HCT116 (cell line): ENCODE results near the gene KLF3. TPM values are rescaled to one million over a fixed set of nuclear protein-coding genes. Genes with fewer than 3 reads are reported as not detected.

Experiments used
- ATAC-seq: fragments of 200-7000 bp; cut with Tn5 transposase; 2 replicates; pipeline ENCODE4 v1.9.1; 2020; ENCODE audit warnings: mild to moderate bottlenecking, moderate library complexity
- BruUV-seq: library from RNA; stranded (reverse); fragments of 400-500 nt; replicated peaks from 2 replicates; lab custom pipeline; 2021; lab: Mats Ljungman, UMichigan
- CTCF ChIA-PET: fragments of 300-600 bp; sonication (Branson Sonifier 250); formaldehyde crosslinking; loops from one replicate; lab custom pipeline; 2021; ENCODE audit warnings: antibody characterized with exemption; lab: Charles Lee
- POLR2A ChIA-PET: fragments of 300-600, 350-600 bp; sonication (Branson Sonifier 250); formaldehyde crosslinking; loops from one replicate; lab custom pipeline; 2021; ENCODE audit warnings: antibody characterized with exemption; lab: Charles Lee
- RAD21 ChIA-PET, 2 experiments: fragments of 300-600 bp; sonication (Branson Sonifier 250); formaldehyde crosslinking; loops; one replicate each; lab custom pipeline; 2023; ENCODE audit warnings: low total read pairs in 2 of 2; ENCODE audit not compliant: uncharacterized antibody in 2 of 2, unreplicated experiment in 2 of 2, low non-redundant PET in 1 of 2; lab: Charles Lee
- DNase-seq: peaks from one replicate; pipeline ENCODE4 v3.0.0-alpha.2; 2010; ENCODE audit warnings: low read depth, low spot score
- H2AFZ ChIP-seq: fragments of 200-600 bp; shearing (Covaris generic), sonication (generic); 2 replicates; pipeline ENCODE4 v1.6.1; 2017; ENCODE audit warnings: low read depth, mixed run types, mixed read lengths, antibody characterized with exemption, low read length; ENCODE audit not compliant: poor library complexity, severe bottlenecking
- H3K27ac ChIP-seq: 2 replicates; pipeline ENCODE4 v1.5.1; 2012; ENCODE audit warnings: low read depth, low read length
- H3K27me3 ChIP-seq: fragments of 200-600 bp; sonication (generic); 2 replicates; pipeline ENCODE4 v1.6.1; 2016; ENCODE audit warnings: mixed run types, low read length, mixed read lengths; ENCODE audit not compliant: insufficient read depth
- H3K36me3 ChIP-seq, 2 experiments: fragments of 200-500 bp in 1 of 2; fragments of 200-600 bp in 1 of 2; sonication (Bioruptor generic) in 1 of 2; sonication (generic) in 1 of 2; 2 replicates each; pipeline versions ENCODE4 v1.5.1 to v1.6.1; 2014 to 2016; ENCODE audit warnings: low read length in 2 of 2, inconsistent platforms in 1 of 2, mixed read lengths in 1 of 2, mixed run types in 1 of 2; ENCODE audit not compliant: insufficient read depth in 2 of 2, control insufficient read depth in 1 of 2
- H3K4me1 ChIP-seq, 2 experiments: fragments of 200-600 bp in 1 of 2; sonication (generic) in 1 of 2; 2 replicates each; pipeline versions ENCODE4 v1.5.1 to v1.6.1; 2012 to 2017; ENCODE audit warnings: low read length in 2 of 2, inconsistent platforms in 1 of 2, mild to moderate bottlenecking in 1 of 2, mixed read lengths in 1 of 2, mixed run types in 1 of 2, moderate library complexity in 1 of 2; ENCODE audit not compliant: insufficient read depth in 2 of 2, control insufficient read depth in 1 of 2
- H3K4me2 ChIP-seq: fragments of 200-600 bp; sonication (generic); 2 replicates; pipeline ENCODE4 v1.6.1; 2017; ENCODE audit warnings: mixed run types, low read length, mixed read lengths
- H3K4me3 ChIP-seq, 2 experiments: fragments of 200-600 bp in 1 of 2; sonication (generic) in 1 of 2; replicated peaks in 1 of 2; 2 replicates each; pipeline ENCODE4 v1.5.1; 2011 to 2016; ENCODE audit warnings: low read length in 2 of 2, control low read depth in 1 of 2, low read depth in 1 of 2, mild to moderate bottlenecking in 1 of 2, mixed read lengths in 1 of 2, mixed run types in 1 of 2
- H3K79me2 ChIP-seq: fragments of 200-600 bp; sonication (generic); 2 replicates; pipeline ENCODE4 v1.6.1; 2017; ENCODE audit warnings: mild to moderate bottlenecking, mixed run types, low read length, moderate library complexity, mixed read lengths; ENCODE audit not compliant: insufficient read depth
- H3K9ac ChIP-seq: fragments of 200-600 bp; sonication (generic); 2 replicates; pipeline ENCODE4 v1.6.1; 2016; ENCODE audit warnings: low read length, mixed read lengths
- H3K9me2 ChIP-seq: fragments of 200-600 bp; sonication (generic), shearing (Covaris generic); 2 replicates; pipeline ENCODE4 v1.6.1; 2017; ENCODE audit warnings: mixed run types, mild to moderate bottlenecking, moderate library complexity; ENCODE audit not compliant: insufficient read depth
- H3K9me3 ChIP-seq, 2 experiments: fragments of 200-500 bp in 1 of 2; fragments of 200-600 bp in 1 of 2; sonication (Bioruptor generic) in 1 of 2; sonication (generic) in 1 of 2; 2 replicates each; pipeline ENCODE4 v1.6.1; 2014 to 2017; ENCODE audit warnings: low read length in 2 of 2, mixed read lengths in 2 of 2, inconsistent platforms in 1 of 2, low read depth in 1 of 2, mild to moderate bottlenecking in 1 of 2, mixed run types in 1 of 2, moderate library complexity in 1 of 2; ENCODE audit not compliant: control insufficient read depth in 1 of 2, insufficient read depth in 1 of 2
- H4K20me1 ChIP-seq: fragments of 200-600 bp; sonication (generic), shearing (Covaris generic); 2 replicates; pipeline ENCODE4 v1.6.1; 2017; ENCODE audit warnings: mixed run types, mild to moderate bottlenecking, moderate library complexity; ENCODE audit not compliant: insufficient read depth
- CBX3 ChIP-seq: IDR thresholded peaks from 2 replicates; pipeline ENCODE4 v1.6.1; 2012; ENCODE audit warnings: low read depth
- CEBPB ChIP-seq: IDR thresholded peaks from 2 replicates; pipeline ENCODE4 v1.6.1; 2012; ENCODE audit warnings: low read depth
- ELF1 ChIP-seq: IDR thresholded peaks from 2 replicates; pipeline ENCODE4 v1.6.1; 2012; ENCODE audit warnings: low read depth, borderline replicate concordance
- EZH2 ChIP-seq: fragments of 200-600 bp; sonication (generic); IDR thresholded peaks from 2 replicates; pipeline ENCODE4 v1.6.1; 2017; ENCODE audit warnings: antibody characterized with exemption, mixed run types
- EZH2phosphoT487 ChIP-seq: fragments of 200-600 bp; IDR thresholded peaks from 2 replicates; pipeline ENCODE4 v1.6.1; 2018; ENCODE audit warnings: antibody characterized with exemption, borderline replicate concordance
- FOSL1 ChIP-seq: IDR thresholded peaks from 2 replicates; pipeline ENCODE4 v1.6.1; 2012; ENCODE audit warnings: low read depth
- JUND ChIP-seq: IDR thresholded peaks from 2 replicates; pipeline ENCODE4 v1.6.1; 2012
- POLR2A ChIP-seq: IDR thresholded peaks from 2 replicates; pipeline ENCODE4 v1.7.0; 2011; ENCODE audit warnings: borderline replicate concordance; ENCODE audit not compliant: insufficient read depth, insufficient read length; ENCODE audit errors: extremely low read depth
- POLR2AphosphoS5 ChIP-seq: IDR thresholded peaks from 2 replicates; pipeline ENCODE4 v1.6.1; 2011; ENCODE audit warnings: mild to moderate bottlenecking, low read depth, low read length, moderate library complexity
- RAD21 ChIP-seq: IDR thresholded peaks from 2 replicates; pipeline ENCODE4 v1.6.1; 2012; ENCODE audit warnings: low read depth, mild to moderate bottlenecking
- SIN3A ChIP-seq: IDR thresholded peaks from 2 replicates; pipeline ENCODE4 v1.6.1; 2012; ENCODE audit warnings: low read depth
- SRF ChIP-seq: IDR thresholded peaks from 2 replicates; pipeline ENCODE4 v1.6.1; 2012; ENCODE audit warnings: low read depth
- YY1 ChIP-seq: IDR thresholded peaks from 2 replicates; pipeline ENCODE4 v1.6.1; 2011; ENCODE audit warnings: low read length, low read depth, moderate library complexity, mild to moderate bottlenecking; ENCODE audit not compliant: insufficient replicate concordance; ENCODE audit errors: extremely low read depth
- ZFX ChIP-seq: fragments of 450-650 bp; IDR thresholded peaks from 2 replicates; pipeline ENCODE4 v1.6.1; 2017
- intact Hi-C: fragments of 100-400 bp; cut with micrococcal nuclease; formaldehyde crosslinking; loops from 2 replicates; pipeline ENCODE4 v1.10.0; 2022
- total RNA-seq: library from RNA; stranded (reverse); gene quantifications from one replicate; pipeline ENCODE4 v1.2.1, GENCODE V29; 2021; ENCODE audit not compliant: unreplicated experiment
- TF ChIP-seq, protein P1 (sequence below): IDR thresholded peaks from 2 replicates; pipeline ENCODE4 v1.6.1; 2011; ENCODE audit warnings: mild to moderate bottlenecking, low read length, moderate library complexity; ENCODE audit not compliant: insufficient replicate concordance; ENCODE audit errors: extremely low read depth
- TF ChIP-seq, protein P2 (sequence below): IDR thresholded peaks from 2 replicates; pipeline ENCODE4 v1.6.1; 2012

The KLF3 gene
- total RNA-seq, 1 experiment from 2014 or later: 44.2 TPM

DNA sequence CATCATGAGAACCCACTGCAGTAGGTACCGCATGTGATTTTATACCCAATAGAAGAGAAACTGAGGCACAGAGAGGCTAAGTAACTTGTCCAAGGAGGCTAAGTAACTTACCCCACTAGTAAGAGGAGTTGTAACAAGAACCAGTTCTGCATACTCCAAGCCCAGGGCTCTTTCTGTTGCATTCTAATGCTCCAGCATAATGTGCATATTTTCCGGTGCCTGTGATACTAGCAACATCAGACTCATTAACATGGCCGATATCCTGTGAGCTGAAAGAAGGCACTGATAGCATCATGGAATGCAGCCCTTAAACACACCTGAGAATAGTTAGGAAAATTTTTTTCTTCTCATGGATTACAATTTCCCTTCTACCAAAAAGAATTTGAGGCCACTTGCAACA lies 39.7 kb upstream of the KLF3 start:
- Histone ChIP-seq H3K4me3 (no peak overlapping the region), H3K27ac (no peak overlapping the region), H2AFZ (no peak overlapping the region), H3K9me3 (no peaks in the 10 kb centered on the region), H3K4me1 (peaks cover 17 to 23% of the 10 kb centered on the region in 2 experiments), H3K79me2 (no peaks in the 10 kb centered on the region), H3K9me2 (no peaks in the 10 kb centered on the region), H3K4me2 (no peak overlapping the region), H3K9ac (no peak overlapping the region), H4K20me1 (no peaks in the 10 kb centered on the region), H3K36me3 (no peaks in the 10 kb centered on the region), H3K27me3 (no peaks in the 10 kb centered on the region)
- intact Hi-C loops: no loop called here
- no peak for ATAC-seq
- ChIA-PET RAD21 (no interaction called here), CTCF (no interaction called here), POLR2A (no interaction called here)
- TF ChIP-seq SIN3A (no peak), POLR2A (no peak), RAD21 (no peak), POLR2AphosphoS5 (no peak), EZH2phosphoT487 (no peak), CEBPB (no peak)
- TF ChIP-seq, protein P1, sequence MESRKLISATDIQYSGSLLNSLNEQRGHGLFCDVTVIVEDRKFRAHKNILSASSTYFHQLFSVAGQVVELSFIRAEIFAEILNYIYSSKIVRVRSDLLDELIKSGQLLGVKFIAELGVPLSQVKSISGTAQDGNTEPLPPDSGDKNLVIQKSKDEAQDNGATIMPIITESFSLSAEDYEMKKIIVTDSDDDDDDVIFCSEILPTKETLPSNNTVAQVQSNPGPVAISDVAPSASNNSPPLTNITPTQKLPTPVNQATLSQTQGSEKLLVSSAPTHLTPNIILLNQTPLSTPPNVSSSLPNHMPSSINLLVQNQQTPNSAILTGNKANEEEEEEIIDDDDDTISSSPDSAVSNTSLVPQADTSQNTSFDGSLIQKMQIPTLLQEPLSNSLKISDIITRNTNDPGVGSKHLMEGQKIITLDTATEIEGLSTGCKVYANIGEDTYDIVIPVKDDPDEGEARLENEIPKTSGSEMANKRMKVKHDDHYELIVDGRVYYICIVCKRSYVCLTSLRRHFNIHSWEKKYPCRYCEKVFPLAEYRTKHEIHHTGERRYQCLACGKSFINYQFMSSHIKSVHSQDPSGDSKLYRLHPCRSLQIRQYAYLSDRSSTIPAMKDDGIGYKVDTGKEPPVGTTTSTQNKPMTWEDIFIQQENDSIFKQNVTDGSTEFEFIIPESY: no peak
- no peak for DNase-seq
- BruUV-seq: no TSS peak

DNA sequence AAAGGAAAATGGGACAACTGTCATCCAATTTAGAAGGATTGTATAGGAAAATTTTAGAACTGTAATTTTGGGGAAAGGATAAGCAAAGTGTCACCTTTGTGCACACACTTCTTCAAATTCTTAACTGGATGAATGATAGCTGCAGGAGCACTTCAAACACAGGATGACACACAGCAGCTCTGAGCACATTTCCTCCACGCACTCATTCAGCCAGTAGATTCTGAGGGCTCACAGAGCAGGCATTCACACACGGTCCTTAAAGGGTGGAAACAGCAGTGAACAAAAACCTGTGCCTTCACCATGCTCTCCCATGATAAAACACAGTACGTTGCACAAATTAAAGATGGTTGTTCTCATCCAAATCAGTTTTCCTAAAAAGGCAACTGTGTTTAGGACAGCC lies 38.5 kb upstream of the KLF3 start:
- no peak for ATAC-seq
- H3K27ac ChIP-seq: no peak overlapping the region
- H3K4me2 ChIP-seq: no peak overlapping the region
- H3K9me3 ChIP-seq: no peaks in the 10 kb centered on the region
- no TSS peak for BruUV-seq
- peaks cover 16 to 23% of the 10 kb centered on the region in 2 experiments for H3K4me1 ChIP-seq
- intact Hi-C loops: no loop called here
- CTCF ChIA-PET: no interaction called here
- POLR2A ChIA-PET: no interaction called here
- no peaks in the 10 kb centered on the region for H3K27me3 ChIP-seq
- no peaks in the 10 kb centered on the region for H3K9me2 ChIP-seq
- H3K79me2 ChIP-seq: no peaks in the 10 kb centered on the region
- no peak for DNase-seq
- RAD21 ChIA-PET: no interaction called here
- no peaks in the 10 kb centered on the region for H3K36me3 ChIP-seq
- H3K9ac ChIP-seq: no peak overlapping the region
- H4K20me1 ChIP-seq: no peaks in the 10 kb centered on the region
- H3K4me3 ChIP-seq: no peak overlapping the region
- H2AFZ ChIP-seq: no peak overlapping the region
- TF ChIP-seq FOSL1 (no peak), CBX3 (no peak), CEBPB (no peak), JUND (no peak), SRF (no peak), POLR2AphosphoS5 (no peak), EZH2 (no peak), EZH2phosphoT487 (no peak), ELF1 (no peak), YY1 (no peak), ZFX (no peak), RAD21 (no peak)
- TF ChIP-seq, protein P2, sequence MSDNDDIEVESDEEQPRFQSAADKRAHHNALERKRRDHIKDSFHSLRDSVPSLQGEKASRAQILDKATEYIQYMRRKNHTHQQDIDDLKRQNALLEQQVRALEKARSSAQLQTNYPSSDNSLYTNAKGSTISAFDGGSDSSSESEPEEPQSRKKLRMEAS: no peak
- TF ChIP-seq, protein P1: no peak
